Body of pancreas (tissue), 4 donors: ENCODE measurements around the gene TCP11L2. TPM values are rescaled to one million over a fixed set of nuclear protein-coding genes. Genes with fewer than 3 reads are reported as not detected.

Source experiments
- ATAC-seq: fragments of 150-250 bp; one replicate; pipeline ENCODE4 v1.9.1; 2016
- DNase-seq, 4 donors: peaks; one replicate each; pipeline ENCODE4 v3.0.0-alpha.2; 2019
- H3K27ac ChIP-seq, 4 donors: fragments of 200-600 bp; sonication (generic); 1 replicate in 3 of 4; 2 replicates in 1 of 4; pipeline versions ENCODE4 v1.5.1 to v1.6.1; 2016 to 2019; ENCODE audit warnings: mild to moderate bottlenecking in 1 of 4, mixed read lengths in 1 of 4, moderate library complexity in 1 of 4
- H3K27me3 ChIP-seq, 2 donors: fragments of 200-600 bp; sonication (generic); one replicate each; pipeline ENCODE4 v1.6.0; 2016; ENCODE audit warnings: mild to moderate bottlenecking in 1 of 2
- H3K36me3 ChIP-seq, 2 donors: fragments of 200-600 bp; sonication (generic); replicated peaks in 1 of 2; 2 replicates each; pipeline ENCODE4 v1.5.1; 2016; ENCODE audit warnings: low read depth in 2 of 2; ENCODE audit not compliant: insufficient read depth in 1 of 2
- H3K4me1 ChIP-seq: fragments of 200-600 bp; sonication (generic); one replicate; pipeline ENCODE4 v1.6.0; 2016
- H3K4me3 ChIP-seq, 2 donors: fragments of 200-600 bp; sonication (generic); 1 replicate in 1 of 2; 2 replicates in 1 of 2; pipeline ENCODE4 v1.5.1; 2016 to 2019
- H3K9me3 ChIP-seq, 3 donors: fragments of 200-600 bp; sonication (generic); 1 replicate in 2 of 3; 2 replicates in 1 of 3; pipeline ENCODE4 v1.5.1; 2016
- CTCF ChIP-seq, 7 experiments: fragments of 450-650 bp in 4 of 7; fragments of 200-600 bp in 3 of 7; sonication (generic) in 3 of 7; IDR thresholded peaks; one replicate each; pipeline ENCODE4 v1.5.1; 2016 to 2019; ENCODE audit warnings: antibody characterized with exemption in 7 of 7
- POLR2A ChIP-seq, 3 donors: fragments of 450-650 bp; IDR thresholded peaks; one replicate each; pipeline ENCODE4 v1.6.1; 2016; ENCODE audit warnings: antibody characterized with exemption in 3 of 3, mild to moderate bottlenecking in 2 of 3
- WGBS, 2 donors: methylation state at CpG; one replicate each; pipeline ENCODE4 v1.1.5; 2017; 5-methylcytosine and 5-hydroxymethylcytosine counted together
- intact Hi-C: fragments of 100-400 bp; cut with DNase I; formaldehyde crosslinking; loops from one replicate; pipeline ENCODE4 v1.15.1; 2023
- small RNA-seq: library from RNA; depleted of rRNA; stranded (forward); fragments of <200 nt; gene quantifications from one replicate; pipeline ENCODE3, GENCODE V24; 2016
- total RNA-seq, 2 donors: library from RNA; depleted of rRNA; stranded (reverse); fragments of >200 nt; gene quantifications; one replicate each; pipeline ENCODE4 v1.1.0, GENCODE V29; 2016

The TCP11L2 gene
- total RNA-seq, 2 donors from 2014 or later = 16.1 to 19.1 TPM

- no peak for TF ChIP-seq CTCF (IDR thresholded peaks at IDR 0.05)
- no peak for TF ChIP-seq POLR2A (IDR thresholded peaks at IDR 0.05)
- H3K4me1 ChIP-seq = no peaks in the 10 kb centered on the region
- H3K36me3 ChIP-seq = peaks cover 0 to 2% of the 10 kb centered on the region in 2 donors
- intact Hi-C loops = loop anchor here (10.0 kb wide), 1 partner anchor 528 kb away; no protein-coding TSS in a partner anchor
- no peaks in the 10 kb centered on the region for H3K27me3 ChIP-seq
- H3K9me3 ChIP-seq = no peaks in the 10 kb centered on the region
- WGBS, 2 donors = 81 to 82% methylated on average over 5 of the region's 5 CpGs
- H3K4me3 ChIP-seq = no peak overlapping the region
- no peak overlapping the region for H3K27ac ChIP-seq
- DNase-seq (no peak), ATAC-seq (no peak)
These were observed 84.4 kb downstream of the TCP11L2 start for GRCh38 chr12:106386813-106387535.

- no peak overlapping the region for H3K4me3 ChIP-seq
- no peak overlapping the region for H3K27ac ChIP-seq
- no peak for TF ChIP-seq POLR2A (IDR thresholded peaks at IDR 0.05)
- no peak for TF ChIP-seq CTCF (IDR thresholded peaks at IDR 0.05)
- DNase-seq (no peak), ATAC-seq (no peak)
- H3K27me3 ChIP-seq = no peaks in the 10 kb centered on the region
- WGBS, 2 donors = 70 to 84% methylated on average over 1 of the region's 1 CpG
- no peaks in the 10 kb centered on the region for H3K4me1 ChIP-seq
- H3K36me3 ChIP-seq = peaks cover 0 to under 1% of the 10 kb centered on the region in 2 donors
- no peaks in the 10 kb centered on the region for H3K9me3 ChIP-seq
- intact Hi-C loops = loop anchor here (10.0 kb wide), 1 partner anchor 527 kb away; no protein-coding TSS in a partner anchor
These were observed 85.4 kb downstream of the TCP11L2 start for GRCh38 chr12:106387848-106388377.

- no peaks in the 10 kb centered on the region for H3K27me3 ChIP-seq
- 87 to 91% methylated on average over 4 of the region's 4 CpGs for WGBS, 2 donors
- DNase-seq = no peak
- TF ChIP-seq POLR2A (IDR thresholded peaks at IDR 0.05) (no peak), CTCF (IDR thresholded peaks at IDR 0.05) (no peak)
- no peak overlapping the region for H3K4me3 ChIP-seq
- no peaks in the 10 kb centered on the region for H3K9me3 ChIP-seq
- no peak for ATAC-seq
- no peaks in the 10 kb centered on the region for H3K4me1 ChIP-seq
- intact Hi-C loops = loop anchor here (10.0 kb wide), 1 partner anchor 526 kb away; no protein-coding TSS in a partner anchor
- peaks cover 0 to 4% of the 10 kb centered on the region in 2 donors for H3K36me3 ChIP-seq
- H3K27ac ChIP-seq = no peak overlapping the region
These were observed 86.6 kb downstream of the TCP11L2 start for GRCh38 chr12:106389151-106389550.

- Histone ChIP-seq H3K9me3 (no peaks in the 10 kb centered on the region), H3K36me3 (peaks cover 0 to 4% of the 10 kb centered on the region in 2 donors), H3K27me3 (no peaks in the 10 kb centered on the region), H3K4me1 (no peaks in the 10 kb centered on the region), H3K27ac (no peak overlapping the region), H3K4me3 (no peak overlapping the region)
- intact Hi-C loops = no loop called here
- DNase-seq (no peak), ATAC-seq (no peak)
- TF ChIP-seq POLR2A (IDR thresholded peaks at IDR 0.05) = no peak
- no peak for TF ChIP-seq CTCF (IDR thresholded peaks at IDR 0.05)
- 64 to 78% methylated on average over 1 of the region's 1 CpG for WGBS, 2 donors
These were observed 90.2 kb downstream of the TCP11L2 start for GRCh38 chr12:106392759-106393158.

Small RNA genes lying within 50 kb of the gene (small RNA-seq; reads per million reads assigned to genes)
- gene RNU7-94P = not detected

Other genes starting within 250 kb of the TCP11L2 start
- 1 to 10 TPM; 5.3 to 9.1 TPM for gene NUAK1, start 163.8 kb upstream of the TCP11L2 start, total RNA-seq
- 10 to 100 TPM; 30.6 to 36.6 TPM for gene CKAP4, start 54.7 kb upstream of the TCP11L2 start, total RNA-seq
- gene POLR3B, start 55.0 kb downstream of the TCP11L2 start, total RNA-seq = 1 to 10 TPM; 9.1 to 9.2 TPM